Testis (tissue), 3 donors: ENCODE measurements around the gene CPA4. TPM values are rescaled to one million over a fixed set of nuclear protein-coding genes. Genes with fewer than 3 reads are reported as not detected.

ENCODE experiments used
- DNase-seq: peaks from one replicate; pipeline ENCODE4 v3.0.0-alpha.2; 2019
- H3K27ac ChIP-seq, 2 donors: fragments of 200-600 bp; sonication (generic); one replicate each; pipeline ENCODE4 v1.5.1; 2019
- H3K27me3 ChIP-seq: fragments of 200-600 bp; sonication (generic); one replicate; pipeline ENCODE4 v1.5.1; 2019
- H3K36me3 ChIP-seq: fragments of 200-600 bp; sonication (generic); one replicate; pipeline ENCODE4 v1.5.1; 2017; ENCODE audit warnings: low read depth; ENCODE audit errors: missing control alignments
- H3K4me1 ChIP-seq: fragments of 200-600 bp; sonication (generic); one replicate; pipeline ENCODE4 v1.5.1; 2019
- H3K4me3 ChIP-seq, 2 donors: fragments of 200-600 bp; sonication (generic); one replicate each; pipeline ENCODE4 v1.5.1; 2017 to 2019
- H3K9me3 ChIP-seq: fragments of 200-600 bp; sonication (generic); one replicate; pipeline ENCODE4 v1.5.1; 2017
- POLR2A ChIP-seq: fragments of 450-650 bp; IDR thresholded peaks from one replicate; pipeline ENCODE4 v1.6.1; 2017; ENCODE audit warnings: antibody characterized with exemption, mild to moderate bottlenecking, moderate library complexity
- WGBS, 2 donors: methylation state at CpG; one replicate each; pipeline ENCODE4 v1.1.5; 2018; 5-methylcytosine and 5-hydroxymethylcytosine counted together
- intact Hi-C: fragments of 100-400 bp; cut with DNase I; formaldehyde crosslinking; loops from one replicate; pipeline ENCODE4 v1.15.1; 2023; ENCODE audit warnings: low total_unique reads
- polyA plus RNA-seq: library from polyadenylated mRNA; stranded (reverse); fragments of 350-450 nt; fragmentation: Illumina TruSeq; extraction: RNeasy Lipid Tissue Mini Kit (QIAGEN cat#74804); gene quantifications from one replicate; pipeline ENCODE4 v1.2.3, GENCODE V29; 2014; ENCODE audit warnings: low read depth, low replicate concordance; ENCODE audit not compliant: insufficient read depth
- total RNA-seq, 2 donors: library from RNA; depleted of rRNA; stranded (reverse); fragments of >200 nt; gene quantifications; one replicate each; pipeline ENCODE4 v1.2.3, GENCODE V29; 2016
- TF ChIP-seq, protein P1 (sequence below), 3 experiments: fragments of 450-650 bp in 2 of 3; fragments of 200-600 bp in 1 of 3; sonication (generic) in 1 of 3; IDR thresholded peaks; one replicate each; pipeline ENCODE4 v1.5.1; 2016 to 2019; ENCODE audit warnings: antibody characterized with exemption in 3 of 3, mild to moderate bottlenecking in 2 of 3, moderate library complexity in 1 of 3

Gene CPA4
- total and polyA plus RNA-seq, 3 donors from 2014 or later = 0.31 to 0.94 (median 0.68) TPM

DNA sequence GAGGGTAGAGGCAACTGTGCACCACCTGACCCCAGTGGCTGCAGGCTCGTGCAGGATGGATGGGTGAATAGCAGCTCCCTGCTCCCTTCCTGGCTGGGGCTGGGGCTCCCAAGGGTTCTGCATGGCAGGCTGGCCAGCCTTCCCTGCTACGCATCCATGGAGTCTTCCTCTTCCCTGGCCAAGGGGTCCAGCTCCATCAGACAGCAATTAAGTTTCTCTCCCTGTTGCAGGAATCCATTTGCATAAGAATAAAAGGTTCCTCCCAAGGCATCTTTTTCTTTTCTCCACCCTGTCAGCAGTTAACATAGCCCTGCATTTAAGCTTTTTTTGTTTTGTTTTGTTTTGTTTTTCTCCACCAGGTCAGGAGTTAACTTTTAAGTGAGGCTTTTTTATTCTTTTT lies 36.3 kb upstream of the CPA4 start:
- H3K9me3 ChIP-seq = no peaks in the 10 kb centered on the region
- intact Hi-C loops = no loop called here
- H3K4me3 ChIP-seq = no peak overlapping the region
- H3K4me1 ChIP-seq = no peaks in the 10 kb centered on the region
- no peak for DNase-seq
- no peaks in the 10 kb centered on the region for H3K36me3 ChIP-seq
- TF ChIP-seq, protein P1, sequence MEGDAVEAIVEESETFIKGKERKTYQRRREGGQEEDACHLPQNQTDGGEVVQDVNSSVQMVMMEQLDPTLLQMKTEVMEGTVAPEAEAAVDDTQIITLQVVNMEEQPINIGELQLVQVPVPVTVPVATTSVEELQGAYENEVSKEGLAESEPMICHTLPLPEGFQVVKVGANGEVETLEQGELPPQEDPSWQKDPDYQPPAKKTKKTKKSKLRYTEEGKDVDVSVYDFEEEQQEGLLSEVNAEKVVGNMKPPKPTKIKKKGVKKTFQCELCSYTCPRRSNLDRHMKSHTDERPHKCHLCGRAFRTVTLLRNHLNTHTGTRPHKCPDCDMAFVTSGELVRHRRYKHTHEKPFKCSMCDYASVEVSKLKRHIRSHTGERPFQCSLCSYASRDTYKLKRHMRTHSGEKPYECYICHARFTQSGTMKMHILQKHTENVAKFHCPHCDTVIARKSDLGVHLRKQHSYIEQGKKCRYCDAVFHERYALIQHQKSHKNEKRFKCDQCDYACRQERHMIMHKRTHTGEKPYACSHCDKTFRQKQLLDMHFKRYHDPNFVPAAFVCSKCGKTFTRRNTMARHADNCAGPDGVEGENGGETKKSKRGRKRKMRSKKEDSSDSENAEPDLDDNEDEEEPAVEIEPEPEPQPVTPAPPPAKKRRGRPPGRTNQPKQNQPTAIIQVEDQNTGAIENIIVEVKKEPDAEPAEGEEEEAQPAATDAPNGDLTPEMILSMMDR (IDR thresholded peaks at IDR 0.05) = no peak
- no peak for TF ChIP-seq POLR2A
- no peaks in the 10 kb centered on the region for H3K27me3 ChIP-seq
- no peak overlapping the region for H3K27ac ChIP-seq
- WGBS, 2 donors = 86 to 93% methylated on average over 2 of the region's 2 CpGs

DNA sequence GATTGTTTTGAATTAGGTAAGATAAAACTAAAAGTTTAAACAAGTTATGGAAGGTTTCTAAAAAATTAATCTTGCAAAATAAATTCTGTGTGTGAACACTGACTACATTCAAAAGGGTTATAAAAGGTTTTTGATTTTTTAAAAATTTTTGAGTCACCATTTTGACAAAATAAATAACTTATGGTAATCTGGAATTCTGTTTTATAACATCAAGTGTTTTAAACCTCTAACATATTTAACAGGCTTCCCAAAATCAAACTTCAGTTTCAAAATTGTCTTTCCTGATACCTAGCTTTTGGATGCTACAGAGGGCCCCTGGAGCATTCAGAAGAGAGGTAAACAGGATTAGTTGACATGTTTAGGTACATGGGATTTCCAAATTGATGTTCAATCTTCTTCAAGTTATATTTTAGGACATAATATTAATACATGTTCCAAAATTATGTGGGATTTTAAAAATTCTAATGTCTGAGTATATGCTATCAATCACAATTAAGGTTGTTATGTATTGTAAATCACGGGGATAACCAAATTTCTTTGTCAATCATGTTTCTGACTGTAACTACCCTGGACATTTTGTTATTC lies 34.4 kb upstream of the CPA4 start:
- 81 to 97% methylated on average over 1 of the region's 1 CpG for WGBS, 2 donors
- Histone ChIP-seq H3K27me3 (no peaks in the 10 kb centered on the region), H3K36me3 (no peaks in the 10 kb centered on the region), H3K4me3 (no peak overlapping the region), H3K4me1 (no peaks in the 10 kb centered on the region), H3K27ac (no peak overlapping the region), H3K9me3 (no peaks in the 10 kb centered on the region)
- no peak for DNase-seq
- intact Hi-C loops = no loop called here
- TF ChIP-seq, protein P1 (IDR thresholded peaks at IDR 0.05) = no peak
- no peak for TF ChIP-seq POLR2A

DNA sequence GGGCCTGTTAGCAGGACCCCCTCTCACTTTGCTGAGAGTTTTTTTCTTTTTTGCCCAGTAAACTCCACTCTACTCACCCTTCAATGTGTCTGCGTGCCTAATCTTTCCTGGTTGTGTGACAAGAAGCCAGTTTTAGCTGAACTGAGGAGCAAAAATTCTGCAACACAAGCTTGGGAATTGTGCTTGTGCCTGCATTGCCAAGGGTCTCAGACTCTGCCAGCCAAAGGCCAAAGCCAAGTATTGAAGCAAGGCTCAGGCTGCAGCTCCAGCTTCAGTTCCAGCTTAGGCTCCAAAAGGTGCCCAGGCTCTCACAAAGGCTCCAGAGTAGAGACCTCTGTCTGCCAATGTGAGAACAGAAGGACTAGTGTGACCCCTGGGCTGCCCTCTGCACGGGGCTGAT lies 30.5 kb upstream of the CPA4 start:
- intact Hi-C loops = no loop called here
- Histone ChIP-seq H3K27me3 (no peaks in the 10 kb centered on the region), H3K9me3 (no peaks in the 10 kb centered on the region), H3K27ac (no peak overlapping the region), H3K4me1 (no peaks in the 10 kb centered on the region), H3K36me3 (no peaks in the 10 kb centered on the region), H3K4me3 (no peak overlapping the region)
- WGBS, 2 donors = 53 to 60% methylated on average over 2 of the region's 2 CpGs
- no peak for DNase-seq
- TF ChIP-seq, protein P1 (IDR thresholded peaks at IDR 0.05) = no peak
- no peak for TF ChIP-seq POLR2A

DNA sequence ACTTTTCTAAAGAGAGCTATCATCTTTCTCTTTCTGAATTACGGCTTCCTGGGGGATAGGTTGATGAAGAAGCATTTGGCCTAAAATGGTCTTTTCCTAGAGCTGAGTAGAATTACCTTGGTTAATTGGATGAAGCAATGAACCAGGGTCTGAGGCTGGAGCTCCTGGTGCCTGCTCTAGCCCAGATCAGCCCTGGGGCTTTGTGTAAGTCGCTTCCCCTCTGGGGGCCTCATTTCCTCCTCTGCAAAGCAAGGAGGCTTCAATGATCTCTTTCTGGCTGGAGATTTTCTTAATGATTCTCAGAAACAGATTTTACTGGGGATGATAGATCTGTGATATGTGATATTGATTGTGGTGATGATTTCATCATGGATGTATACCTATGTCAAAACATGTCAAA lies 29.8 kb upstream of the CPA4 start:
- no peak overlapping the region for H3K4me3 ChIP-seq
- TF ChIP-seq POLR2A = no peak
- TF ChIP-seq, protein P1 (IDR thresholded peaks at IDR 0.05) = no peak
- 56 to 82% methylated on average over 2 of the region's 2 CpGs for WGBS, 2 donors
- no peaks in the 10 kb centered on the region for H3K27me3 ChIP-seq
- no peaks in the 10 kb centered on the region for H3K36me3 ChIP-seq
- no peak for DNase-seq
- no peaks in the 10 kb centered on the region for H3K4me1 ChIP-seq
- H3K27ac ChIP-seq = no peak overlapping the region
- intact Hi-C loops = no loop called here
- no peaks in the 10 kb centered on the region for H3K9me3 ChIP-seq

DNA sequence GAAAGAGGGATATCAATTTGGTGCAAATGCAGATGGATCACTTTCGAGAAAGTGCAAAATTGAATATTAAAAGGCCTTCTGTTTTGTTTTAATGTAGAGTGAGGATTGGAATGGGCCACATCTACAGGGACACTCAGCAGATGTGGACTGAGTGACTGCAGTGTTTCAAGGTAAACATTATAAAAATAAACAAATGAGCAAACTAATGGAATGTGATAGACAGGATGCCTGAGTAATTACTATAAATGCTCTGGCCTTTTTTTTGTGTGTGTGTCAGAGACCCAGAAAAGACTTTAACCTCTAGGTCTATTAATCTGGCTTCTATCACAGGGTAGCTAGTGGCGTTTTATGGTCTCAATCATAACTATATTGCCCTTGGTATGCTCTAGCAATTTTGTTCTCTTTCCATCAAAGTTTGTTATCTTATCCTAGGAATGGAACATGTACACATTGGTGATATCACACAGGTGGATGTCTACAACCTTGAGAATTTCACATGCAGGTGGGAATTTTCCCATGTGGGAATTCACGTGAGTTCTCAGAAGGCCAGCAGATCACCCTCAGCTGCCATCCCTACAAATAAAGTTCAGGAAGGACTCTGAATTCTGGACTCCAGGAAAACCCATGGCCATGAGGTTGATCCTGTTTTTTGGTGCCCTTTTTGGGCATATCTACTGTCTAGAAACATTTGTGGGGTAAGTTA lies 26.6 kb upstream of the CPA4 start, which contains the start of gene CPA2:
Gene CPA2, plus strand, starts transcription at position 606 of the 703 bp plus-strand sequence. Its CDS starts 19 bp downstream, at position 625.
- intact Hi-C loops = no loop called here
- Histone ChIP-seq H3K27ac (no peak within 1 kb of the TSS), H3K27me3 (no peaks in the 10 kb centered on the region), H3K36me3 (no peaks in the 10 kb centered on the region), H3K9me3 (no peaks in the 10 kb centered on the region), H3K4me1 (no peaks in the 10 kb centered on the region), H3K4me3 (no peak within 1 kb of the TSS)
- 86 to 90% methylated on average over 3 of the region's 3 CpGs for WGBS, 2 donors
- TF ChIP-seq, protein P1 (IDR thresholded peaks at IDR 0.05) = no peak
- no peak for TF ChIP-seq POLR2A
- no peak for DNase-seq
